ENCODE results near the gene DYNAP. TPM values are rescaled to one million over a fixed set of nuclear protein-coding genes. Genes with fewer than 3 reads are reported as not detected.

Gene DYNAP
- polyA plus RNA-seq, 1 donor from 2014 or later: not detected

DNA sequence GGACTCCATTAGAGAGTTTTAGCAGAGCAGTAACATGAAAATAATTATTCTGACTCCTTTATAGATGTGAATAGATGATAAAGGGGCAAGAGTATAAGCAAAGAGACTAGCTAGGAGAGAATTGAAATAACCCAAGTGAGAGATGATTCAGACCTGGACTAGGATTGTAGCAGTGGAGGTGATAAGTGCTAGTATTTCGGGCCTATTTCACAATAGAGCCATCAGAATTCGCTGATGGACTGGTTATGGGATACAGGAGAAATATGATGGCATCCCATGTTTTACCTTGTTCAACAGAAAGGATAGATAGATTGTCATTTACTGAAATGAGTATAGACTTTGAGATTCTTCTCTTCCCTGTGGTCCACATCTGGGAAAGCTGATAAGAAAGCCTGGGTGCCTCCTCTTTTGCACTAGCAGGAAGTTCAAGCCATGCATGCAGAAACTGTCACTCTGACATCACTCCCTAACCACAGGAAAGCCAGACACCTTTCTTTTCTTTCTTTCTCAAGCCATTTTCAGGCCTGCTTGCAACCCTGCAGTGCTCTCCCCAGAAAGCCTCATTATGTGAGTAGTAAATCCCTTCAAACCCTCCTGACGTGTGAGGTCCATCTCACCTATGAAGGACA, 25.3 kb downstream of the DYNAP start:
- Histone ChIP-seq H3K9me3 (ENCODE audit: low read length) (no peaks in the 10 kb centered on the region), H2AFZ (ENCODE audit: low read depth, low read length) (no peak overlapping the region), H3K27ac (ENCODE audit: low read length) (no peak overlapping the region), H3K9me2 (ENCODE audit: insufficient read depth, low read length) (no peaks in the 10 kb centered on the region), H3F3A (ENCODE audit: insufficient read depth, low read length, poor library complexity, severe bottlenecking) (no peaks in the 10 kb centered on the region), H3K36me3 (ENCODE audit: insufficient read depth, low read length) (no peaks in the 10 kb centered on the region), H3K79me2 (replicated peaks; ENCODE audit: insufficient read depth, low read length) (no peaks in the 10 kb centered on the region), H3K4me2 (ENCODE audit: low read length) (no peak overlapping the region), H3K4me3 (ENCODE audit: low read length) (no peak overlapping the region), H3K27me3 (ENCODE audit: insufficient read depth, low read depth, low read length) (no peaks in the 10 kb centered on the region), H3K9ac (ENCODE audit: low read length) (no peak overlapping the region), H4K20me1 (ENCODE audit: insufficient read depth) (no peaks in the 10 kb centered on the region)
- TF ChIP-seq TAF1 (IDR thresholded peaks at IDR 0.05; ENCODE audit: low read depth) (no peak), EP300 (conservative IDR thresholded peaks at IDR 0.05; ENCODE audit: poor library complexity, severe bottlenecking) (no peak), SMC3 (conservative IDR thresholded peaks at IDR 0.05; ENCODE audit: poor library complexity) (no peak), RAD21 (conservative IDR thresholded peaks at IDR 0.05) (no peak), MXI1 (conservative IDR thresholded peaks at IDR 0.05; ENCODE audit: poor library complexity, severe bottlenecking) (no peak), POLR2AphosphoS5 (IDR thresholded peaks at IDR 0.05) (no peak)
- TF ChIP-seq, protein P1, sequence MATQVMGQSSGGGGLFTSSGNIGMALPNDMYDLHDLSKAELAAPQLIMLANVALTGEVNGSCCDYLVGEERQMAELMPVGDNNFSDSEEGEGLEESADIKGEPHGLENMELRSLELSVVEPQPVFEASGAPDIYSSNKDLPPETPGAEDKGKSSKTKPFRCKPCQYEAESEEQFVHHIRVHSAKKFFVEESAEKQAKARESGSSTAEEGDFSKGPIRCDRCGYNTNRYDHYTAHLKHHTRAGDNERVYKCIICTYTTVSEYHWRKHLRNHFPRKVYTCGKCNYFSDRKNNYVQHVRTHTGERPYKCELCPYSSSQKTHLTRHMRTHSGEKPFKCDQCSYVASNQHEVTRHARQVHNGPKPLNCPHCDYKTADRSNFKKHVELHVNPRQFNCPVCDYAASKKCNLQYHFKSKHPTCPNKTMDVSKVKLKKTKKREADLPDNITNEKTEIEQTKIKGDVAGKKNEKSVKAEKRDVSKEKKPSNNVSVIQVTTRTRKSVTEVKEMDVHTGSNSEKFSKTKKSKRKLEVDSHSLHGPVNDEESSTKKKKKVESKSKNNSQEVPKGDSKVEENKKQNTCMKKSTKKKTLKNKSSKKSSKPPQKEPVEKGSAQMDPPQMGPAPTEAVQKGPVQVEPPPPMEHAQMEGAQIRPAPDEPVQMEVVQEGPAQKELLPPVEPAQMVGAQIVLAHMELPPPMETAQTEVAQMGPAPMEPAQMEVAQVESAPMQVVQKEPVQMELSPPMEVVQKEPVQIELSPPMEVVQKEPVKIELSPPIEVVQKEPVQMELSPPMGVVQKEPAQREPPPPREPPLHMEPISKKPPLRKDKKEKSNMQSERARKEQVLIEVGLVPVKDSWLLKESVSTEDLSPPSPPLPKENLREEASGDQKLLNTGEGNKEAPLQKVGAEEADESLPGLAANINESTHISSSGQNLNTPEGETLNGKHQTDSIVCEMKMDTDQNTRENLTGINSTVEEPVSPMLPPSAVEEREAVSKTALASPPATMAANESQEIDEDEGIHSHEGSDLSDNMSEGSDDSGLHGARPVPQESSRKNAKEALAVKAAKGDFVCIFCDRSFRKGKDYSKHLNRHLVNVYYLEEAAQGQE (IDR thresholded peaks at IDR 0.05; ENCODE audit: borderline replicate concordance): no peak

DNA sequence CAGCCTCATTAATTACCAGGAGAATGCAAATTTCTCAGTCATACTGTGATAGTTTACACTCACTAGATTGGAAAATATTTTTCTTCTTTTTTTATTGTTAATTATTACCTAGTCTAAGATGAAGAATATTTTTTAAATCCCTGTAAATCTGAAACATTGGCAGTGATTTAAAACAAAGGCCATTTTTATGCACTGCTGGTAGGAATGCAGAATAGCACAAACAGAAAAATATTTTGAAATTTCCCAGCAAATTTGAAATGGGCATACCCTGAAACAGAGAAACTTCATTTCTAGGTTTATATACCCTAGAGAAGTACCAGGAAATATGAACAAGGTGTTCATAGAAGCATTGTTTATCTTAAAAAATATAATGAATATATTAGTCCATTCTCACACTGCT, 31.0 kb downstream of the DYNAP start:
- Histone ChIP-seq H4K20me1 (ENCODE audit: insufficient read depth) (no peaks in the 10 kb centered on the region), H3K9ac (ENCODE audit: low read length) (no peak overlapping the region), H3K4me2 (ENCODE audit: low read length) (no peak overlapping the region), H3K36me3 (ENCODE audit: insufficient read depth, low read length) (no peaks in the 10 kb centered on the region), H3F3A (ENCODE audit: insufficient read depth, low read length, poor library complexity, severe bottlenecking) (no peaks in the 10 kb centered on the region), H3K79me2 (replicated peaks; ENCODE audit: insufficient read depth, low read length) (no peaks in the 10 kb centered on the region), H3K27me3 (ENCODE audit: insufficient read depth, low read depth, low read length) (no peaks in the 10 kb centered on the region), H3K9me3 (ENCODE audit: low read length) (no peaks in the 10 kb centered on the region), H3K27ac (ENCODE audit: low read length) (no peak overlapping the region), H3K4me3 (ENCODE audit: low read length) (no peak overlapping the region), H2AFZ (ENCODE audit: low read depth, low read length) (no peak overlapping the region), H3K9me2 (ENCODE audit: insufficient read depth, low read length) (no peaks in the 10 kb centered on the region)
- TF ChIP-seq, protein P1 (IDR thresholded peaks at IDR 0.05; ENCODE audit: borderline replicate concordance): no peak
- no peak for TF ChIP-seq EZH2 (IDR thresholded peaks at IDR 0.05; ENCODE audit: borderline replicate concordance, insufficient read depth, low read length, poor library complexity, severe bottlenecking)

All from neural cell (in vitro differentiated cells).